OCI-LY3 (cell line): ENCODE data around the gene AGBL4.

Experiments used
- CTCF ChIP-seq: fragments of 200-600, 300-600 bp; sonication (generic); IDR thresholded peaks from 2 replicates; pipeline ENCODE4 v1.5.1; 2014; ENCODE audit warnings: antibody characterized with exemption, low read length, low read depth
- EZH2phosphoT487 ChIP-seq: fragments of 200-600 bp; shearing (Covaris generic); IDR thresholded peaks from 2 replicates; pipeline ENCODE4 v1.6.1; 2018; ENCODE audit warnings: antibody characterized with exemption, mixed run types, low read depth

- TF ChIP-seq CTCF (no peak), EZH2phosphoT487 (no peak)
These were observed 1068.0 kb downstream of the AGBL4 start for GRCh38 chr1:48955774-48956173.
